Stimulated activated CD4-positive, alpha-beta T cell treated with anti-CD3 and anti-CD28 coated beads, Interleukin-1b, Interleukin-23, amount 100 ng/mL, for 24 hours (primary cell): Measurements from ENCODE around the gene LTBP3.
"Not testable (repeated sequence)": the region's sequence is repeated elsewhere in the genome, so short reads cannot be mapped to it uniquely, and the experiment has no call there.

ENCODE experiments used
- DNase-seq, 4 experiments: peaks; one replicate each; pipeline ENCODE4 v3.0.0-alpha.2; 2020; ENCODE audit warnings: low read depth in 4 of 4, low spot score in 1 of 4

Gene LTBP3

DNA sequence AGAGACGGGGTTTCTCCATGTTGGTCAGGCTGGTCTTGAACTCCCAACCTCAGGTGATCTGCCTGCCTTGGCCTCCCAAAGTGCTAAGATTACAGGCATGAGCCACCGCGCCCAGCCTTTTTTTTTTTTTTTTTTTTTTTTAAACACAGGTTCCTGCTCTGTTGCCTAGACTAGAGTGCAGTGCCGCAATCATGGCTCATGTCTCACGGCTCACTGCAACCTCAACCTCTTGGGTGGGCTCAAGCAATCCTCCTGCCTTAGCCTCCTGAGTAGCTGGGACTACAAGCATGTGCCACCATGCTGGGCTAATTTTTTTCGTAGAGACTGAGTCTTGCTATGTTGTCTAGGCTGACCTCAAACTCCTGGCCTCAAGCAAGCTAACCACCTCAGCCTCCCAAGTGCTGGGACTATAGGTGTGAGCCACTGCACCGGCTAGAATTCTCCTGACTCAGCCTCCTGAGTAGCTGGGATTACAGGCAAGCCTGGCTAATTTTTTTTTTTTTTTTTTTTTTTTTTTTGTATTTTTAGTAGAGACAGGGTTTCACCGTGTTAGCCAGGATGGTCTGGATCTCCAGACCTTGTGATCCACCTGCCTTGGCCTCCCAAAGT is 39.1 kb downstream of the LTBP3 start:
- DNase-seq, result not testable (repeated sequence)

DNA sequence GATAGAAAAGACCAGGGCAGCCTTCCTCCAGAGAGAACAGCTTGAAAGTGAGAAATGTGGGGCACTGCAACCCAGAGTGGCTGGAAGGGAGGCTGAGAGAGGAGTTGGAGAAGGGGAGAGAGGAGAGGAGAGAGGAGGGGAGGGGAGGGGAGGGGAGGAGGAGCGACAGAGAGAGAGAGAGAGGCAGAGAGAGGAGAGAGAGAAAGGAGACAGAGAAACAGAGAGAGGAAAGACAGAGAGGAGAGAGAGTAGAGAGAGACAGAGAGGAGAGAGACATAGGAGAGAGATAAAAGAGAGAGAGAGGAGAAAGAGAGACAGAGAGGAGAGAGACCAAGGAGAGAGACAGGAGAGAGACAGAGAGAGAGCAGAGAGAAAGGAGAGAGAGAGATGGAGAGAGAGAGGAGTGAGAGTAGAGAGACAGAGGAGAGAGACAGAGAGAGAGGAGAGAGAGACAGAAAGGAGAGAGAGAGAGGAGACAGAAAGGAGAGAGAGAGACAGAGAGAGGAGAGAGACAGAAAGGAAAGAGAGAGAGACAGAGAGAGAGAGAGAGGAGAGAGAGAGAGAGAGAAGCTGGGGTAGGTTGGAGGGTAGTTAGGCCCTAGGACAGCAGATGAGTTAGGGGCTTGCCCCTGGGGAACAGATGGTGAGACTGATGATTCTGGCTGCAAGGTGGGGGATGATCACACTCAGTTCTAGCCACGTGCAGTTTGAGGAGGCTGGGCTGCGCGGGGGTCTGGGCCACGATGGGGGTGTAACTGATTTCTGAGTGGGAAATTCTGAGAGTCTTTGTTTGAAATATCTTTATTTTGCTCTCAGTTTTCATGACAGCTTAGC is 41.8 kb downstream of the LTBP3 start:
- no peak for DNase-seq

DNA sequence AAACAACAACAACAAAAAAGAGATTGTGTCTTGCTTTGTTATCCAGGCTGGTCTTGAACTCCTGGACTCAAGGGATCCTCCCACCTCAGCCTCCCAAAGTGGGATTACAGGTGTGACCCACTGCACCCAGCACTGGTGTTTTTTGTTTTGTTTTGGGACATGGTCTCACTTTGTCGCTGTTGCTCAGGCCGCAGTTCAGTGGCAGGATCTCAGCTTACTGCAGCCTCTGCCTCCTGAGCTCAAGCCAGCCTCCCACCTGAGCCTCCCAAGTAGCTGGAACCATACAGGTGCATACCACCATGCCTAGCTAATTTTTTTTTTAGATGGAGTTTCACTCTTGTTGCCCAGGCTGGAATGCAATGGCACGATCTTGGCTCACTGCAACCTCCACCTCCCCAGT is 45.8 kb downstream of the LTBP3 start:
- not testable (repeated sequence) for DNase-seq

DNA sequence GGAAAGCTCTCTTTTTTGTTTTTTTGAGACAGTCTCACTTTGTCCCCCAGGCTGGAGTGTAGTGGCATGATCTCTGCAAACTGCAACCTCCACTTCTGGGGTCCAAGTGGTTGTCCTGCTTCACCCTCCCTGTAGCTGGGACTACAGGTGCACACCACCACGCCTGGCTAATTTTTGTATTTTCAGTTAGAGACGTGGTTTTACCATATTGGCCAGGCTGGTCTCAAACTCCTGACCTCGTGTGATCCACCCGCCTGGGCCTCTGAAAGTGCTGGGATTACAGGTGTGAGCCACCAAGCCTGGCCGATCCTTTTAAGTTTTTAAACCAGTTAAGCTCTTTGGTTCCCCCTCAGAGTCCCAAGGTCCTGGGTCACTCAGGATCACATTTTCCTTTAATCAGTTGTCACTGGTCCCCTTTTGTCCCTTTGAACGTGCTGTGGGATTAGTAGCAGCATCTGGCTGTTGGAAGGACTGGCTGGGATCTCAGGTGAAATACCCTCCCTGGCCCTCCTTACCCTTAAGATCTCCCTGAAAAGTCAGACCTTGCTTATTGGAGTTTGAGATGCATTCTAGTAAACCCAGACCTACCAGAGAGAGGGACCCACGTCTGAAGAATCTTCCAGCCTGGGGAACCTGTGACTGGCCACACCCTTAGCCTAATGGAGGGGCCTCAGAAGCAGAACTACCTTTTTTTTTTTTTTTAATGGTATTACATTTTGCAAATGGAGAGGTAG is 51.2 kb downstream of the LTBP3 start:
- peak in 1 of 4 experiments; percentile 27 for DNase-seq

DNA sequence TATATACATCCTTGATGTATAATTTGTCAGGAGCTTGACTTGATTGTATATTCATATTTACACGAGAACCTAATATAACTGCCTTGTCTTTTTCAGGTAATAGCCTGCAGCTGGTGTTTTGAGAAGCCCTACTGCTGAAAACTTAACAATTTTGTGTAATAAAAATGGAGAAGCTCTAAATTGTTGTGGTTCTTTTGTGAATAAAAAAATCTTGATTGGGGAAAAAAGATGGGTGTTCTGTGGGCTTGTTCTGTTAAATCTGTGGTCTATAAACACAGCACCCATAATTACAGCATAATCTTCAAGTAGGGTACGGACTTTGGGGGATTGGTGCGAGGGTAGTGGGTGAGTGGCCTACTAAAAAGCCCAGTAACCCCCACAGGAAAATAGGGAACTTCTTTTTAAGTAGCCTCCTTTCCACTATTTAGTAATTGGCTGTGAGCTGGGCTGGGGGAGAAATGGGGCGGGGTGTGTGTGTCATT is 51.8 kb downstream of the LTBP3 start:
- no peak for DNase-seq

DNA sequence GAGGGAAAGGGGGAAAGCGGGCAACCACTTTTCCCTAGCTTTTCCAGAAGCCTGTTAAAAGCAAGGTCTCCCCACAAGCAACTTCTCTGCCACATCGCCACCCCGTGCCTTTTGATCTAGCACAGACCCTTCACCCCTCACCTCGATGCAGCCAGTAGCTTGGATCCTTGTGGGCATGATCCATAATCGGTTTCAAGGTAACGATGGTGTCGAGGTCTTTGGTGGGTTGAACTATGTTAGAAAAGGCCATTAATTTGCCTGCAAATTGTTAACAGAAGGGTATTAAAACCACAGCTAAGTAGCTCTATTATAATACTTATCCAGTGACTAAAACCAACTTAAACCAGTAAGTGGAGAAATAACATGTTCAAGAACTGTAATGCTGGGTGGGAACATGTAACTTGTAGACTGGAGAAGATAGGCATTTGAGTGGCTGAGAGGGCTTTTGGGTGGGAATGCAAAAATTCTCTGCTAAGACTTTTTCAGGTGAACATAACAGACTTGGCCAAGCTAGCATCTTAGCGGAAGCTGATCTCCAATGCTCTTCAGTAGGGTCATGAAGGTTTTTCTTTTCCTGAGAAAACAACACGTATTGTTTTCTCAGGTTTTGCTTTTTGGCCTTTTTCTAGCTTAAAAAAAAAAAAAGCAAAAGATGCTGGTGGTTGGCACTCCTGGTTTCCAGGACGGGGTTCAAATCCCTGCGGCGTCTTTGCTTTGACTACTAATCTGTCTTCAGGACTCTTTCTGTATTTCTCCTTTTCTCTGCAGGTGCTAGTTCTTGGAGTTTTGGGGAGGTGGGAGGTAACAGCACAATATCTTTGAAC is 52.5 kb downstream of the LTBP3 start:
- no peak for DNase-seq

DNA sequence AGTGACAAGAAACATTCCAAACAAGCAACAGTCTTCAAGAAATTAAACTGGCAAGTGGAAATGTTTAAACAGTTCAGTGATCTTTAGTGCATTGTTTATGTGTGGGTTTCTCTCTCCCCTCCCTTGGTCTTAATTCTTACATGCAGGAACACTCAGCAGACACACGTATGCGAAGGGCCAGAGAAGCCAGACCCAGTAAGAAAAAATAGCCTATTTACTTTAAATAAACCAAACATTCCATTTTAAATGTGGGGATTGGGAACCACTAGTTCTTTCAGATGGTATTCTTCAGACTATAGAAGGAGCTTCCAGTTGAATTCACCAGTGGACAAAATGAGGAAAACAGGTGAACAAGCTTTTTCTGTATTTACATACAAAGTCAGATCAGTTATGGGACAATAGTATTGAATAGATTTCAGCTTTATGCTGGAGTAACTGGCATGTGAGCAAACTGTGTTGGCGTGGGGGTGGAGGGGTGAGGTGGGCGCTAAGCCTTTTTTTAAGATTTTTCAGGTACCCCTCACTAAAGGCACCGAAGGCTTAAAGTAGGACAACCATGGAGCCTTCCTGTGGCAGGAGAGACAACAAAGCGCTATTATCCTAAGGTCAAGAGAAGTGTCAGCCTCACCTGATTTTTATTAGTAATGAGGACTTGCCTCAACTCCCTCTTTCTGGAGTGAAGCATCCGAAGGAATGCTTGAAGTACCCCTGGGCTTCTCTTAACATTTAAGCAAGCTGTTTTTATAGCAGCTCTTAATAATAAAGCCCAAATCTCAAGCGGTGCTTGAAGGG is 53.3 kb downstream of the LTBP3 start:
- DNase-seq, result no peak

DNA sequence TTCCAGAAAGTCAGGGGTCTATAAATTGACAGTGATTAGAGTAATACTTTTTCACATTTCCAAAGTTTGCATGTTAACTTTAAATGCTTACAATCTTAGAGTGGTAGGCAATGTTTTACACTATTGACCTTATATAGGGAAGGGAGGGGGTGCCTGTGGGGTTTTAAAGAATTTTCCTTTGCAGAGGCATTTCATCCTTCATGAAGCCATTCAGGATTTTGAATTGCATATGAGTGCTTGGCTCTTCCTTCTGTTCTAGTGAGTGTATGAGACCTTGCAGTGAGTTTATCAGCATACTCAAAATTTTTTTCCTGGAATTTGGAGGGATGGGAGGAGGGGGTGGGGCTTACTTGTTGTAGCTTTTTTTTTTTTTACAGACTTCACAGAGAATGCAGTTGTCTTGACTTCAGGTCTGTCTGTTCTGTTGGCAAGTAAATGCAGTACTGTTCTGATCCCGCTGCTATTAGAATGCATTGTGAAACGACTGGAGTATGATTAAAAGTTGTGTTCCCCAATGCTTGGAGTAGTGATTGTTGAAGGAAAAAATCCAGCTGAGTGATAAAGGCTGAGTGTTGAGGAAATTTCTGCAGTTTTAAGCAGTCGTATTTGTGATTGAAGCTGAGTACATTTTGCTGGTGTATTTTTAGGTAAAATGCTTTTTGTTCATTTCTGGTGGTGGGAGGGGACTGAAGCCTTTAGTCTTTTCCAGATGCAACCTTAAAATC is 54.0 kb downstream of the LTBP3 start:
- no peak for DNase-seq

DNA sequence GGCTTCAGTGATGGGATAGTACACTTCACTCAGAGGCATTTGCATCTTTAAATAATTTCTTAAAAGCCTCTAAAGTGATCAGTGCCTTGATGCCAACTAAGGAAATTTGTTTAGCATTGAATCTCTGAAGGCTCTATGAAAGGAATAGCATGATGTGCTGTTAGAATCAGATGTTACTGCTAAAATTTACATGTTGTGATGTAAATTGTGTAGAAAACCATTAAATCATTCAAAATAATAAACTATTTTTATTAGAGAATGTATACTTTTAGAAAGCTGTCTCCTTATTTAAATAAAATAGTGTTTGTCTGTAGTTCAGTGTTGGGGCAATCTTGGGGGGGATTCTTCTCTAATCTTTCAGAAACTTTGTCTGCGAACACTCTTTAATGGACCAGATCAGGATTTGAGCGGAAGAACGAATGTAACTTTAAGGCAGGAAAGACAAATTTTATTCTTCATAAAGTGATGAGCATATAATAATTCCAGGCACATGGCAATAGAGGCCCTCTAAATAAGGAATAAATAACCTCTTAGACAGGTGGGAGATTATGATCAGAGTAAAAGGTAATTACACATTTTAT is 54.7 kb downstream of the LTBP3 start:
- no peak for DNase-seq

DNA sequence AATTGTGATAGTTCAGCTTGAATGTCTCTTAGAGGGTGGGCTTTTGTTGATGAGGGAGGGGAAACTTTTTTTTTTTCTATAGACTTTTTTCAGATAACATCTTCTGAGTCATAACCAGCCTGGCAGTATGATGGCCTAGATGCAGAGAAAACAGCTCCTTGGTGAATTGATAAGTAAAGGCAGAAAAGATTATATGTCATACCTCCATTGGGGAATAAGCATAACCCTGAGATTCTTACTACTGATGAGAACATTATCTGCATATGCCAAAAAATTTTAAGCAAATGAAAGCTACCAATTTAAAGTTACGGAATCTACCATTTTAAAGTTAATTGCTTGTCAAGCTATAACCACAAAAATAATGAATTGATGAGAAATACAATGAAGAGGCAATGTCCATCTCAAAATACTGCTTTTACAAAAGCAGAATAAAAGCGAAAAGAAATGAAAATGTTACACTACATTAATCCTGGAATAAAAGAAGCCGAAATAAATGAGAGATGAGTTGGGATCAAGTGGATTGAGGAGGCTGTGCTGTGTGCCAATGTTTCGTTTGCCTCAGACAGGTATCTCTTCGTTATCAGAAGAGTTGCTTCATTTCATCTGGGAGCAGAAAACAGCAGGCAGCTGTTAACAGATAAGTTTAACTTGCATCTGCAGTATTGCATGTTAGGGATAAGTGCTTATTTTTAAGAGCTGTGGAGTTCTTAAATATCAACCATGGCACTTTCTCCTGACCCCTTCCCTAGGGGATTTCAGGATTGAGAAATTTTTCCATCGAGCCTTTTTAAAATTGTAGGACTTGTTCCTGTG is 55.4 kb downstream of the LTBP3 start:
- DNase-seq, result no peak

DNA sequence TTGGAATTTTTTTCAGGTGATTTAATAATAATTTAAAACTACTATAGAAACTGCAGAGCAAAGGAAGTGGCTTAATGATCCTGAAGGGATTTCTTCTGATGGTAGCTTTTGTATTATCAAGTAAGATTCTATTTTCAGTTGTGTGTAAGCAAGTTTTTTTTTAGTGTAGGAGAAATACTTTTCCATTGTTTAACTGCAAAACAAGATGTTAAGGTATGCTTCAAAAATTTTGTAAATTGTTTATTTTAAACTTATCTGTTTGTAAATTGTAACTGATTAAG is 55.9 kb downstream of the LTBP3 start:
- DNase-seq, result no peak

DNA sequence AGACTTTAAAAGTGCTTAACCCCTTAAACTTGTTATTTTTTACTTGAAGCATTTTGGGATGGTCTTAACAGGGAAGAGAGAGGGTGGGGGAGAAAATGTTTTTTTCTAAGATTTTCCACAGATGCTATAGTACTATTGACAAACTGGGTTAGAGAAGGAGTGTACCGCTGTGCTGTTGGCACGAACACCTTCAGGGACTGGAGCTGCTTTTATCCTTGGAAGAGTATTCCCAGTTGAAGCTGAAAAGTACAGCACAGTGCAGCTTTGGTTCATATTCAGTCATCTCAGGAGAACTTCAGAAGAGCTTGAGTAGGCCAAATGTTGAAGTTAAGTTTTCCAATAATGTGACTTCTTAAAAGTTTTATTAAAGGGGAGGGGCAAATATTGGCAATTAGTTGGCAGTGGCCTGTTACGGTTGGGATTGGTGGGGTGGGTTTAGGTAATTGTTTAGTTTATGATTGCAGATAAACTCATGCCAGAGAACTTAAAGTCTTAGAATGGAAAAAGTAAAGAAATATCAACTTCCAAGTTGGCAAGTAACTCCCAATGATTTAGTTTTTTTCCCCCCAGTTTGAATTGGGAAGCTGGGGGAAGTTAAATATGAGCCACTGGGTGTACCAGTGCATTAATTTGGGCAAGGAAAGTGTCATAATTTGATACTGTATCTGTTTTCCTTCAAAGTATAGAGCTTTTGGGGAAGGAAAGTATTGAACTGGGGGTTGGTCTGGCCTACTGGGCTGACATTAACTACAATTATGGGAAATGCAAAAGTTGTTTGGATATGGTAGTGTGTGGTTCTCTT is 56.5 kb downstream of the LTBP3 start:
- no peak for DNase-seq

DNA sequence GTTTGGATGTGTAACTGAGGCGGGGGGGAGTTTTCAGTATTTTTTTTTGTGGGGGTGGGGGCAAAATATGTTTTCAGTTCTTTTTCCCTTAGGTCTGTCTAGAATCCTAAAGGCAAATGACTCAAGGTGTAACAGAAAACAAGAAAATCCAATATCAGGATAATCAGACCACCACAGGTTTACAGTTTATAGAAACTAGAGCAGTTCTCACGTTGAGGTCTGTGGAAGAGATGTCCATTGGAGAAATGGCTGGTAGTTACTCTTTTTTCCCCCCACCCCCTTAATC is 57.0 kb downstream of the LTBP3 start:
- no peak for DNase-seq

DNA sequence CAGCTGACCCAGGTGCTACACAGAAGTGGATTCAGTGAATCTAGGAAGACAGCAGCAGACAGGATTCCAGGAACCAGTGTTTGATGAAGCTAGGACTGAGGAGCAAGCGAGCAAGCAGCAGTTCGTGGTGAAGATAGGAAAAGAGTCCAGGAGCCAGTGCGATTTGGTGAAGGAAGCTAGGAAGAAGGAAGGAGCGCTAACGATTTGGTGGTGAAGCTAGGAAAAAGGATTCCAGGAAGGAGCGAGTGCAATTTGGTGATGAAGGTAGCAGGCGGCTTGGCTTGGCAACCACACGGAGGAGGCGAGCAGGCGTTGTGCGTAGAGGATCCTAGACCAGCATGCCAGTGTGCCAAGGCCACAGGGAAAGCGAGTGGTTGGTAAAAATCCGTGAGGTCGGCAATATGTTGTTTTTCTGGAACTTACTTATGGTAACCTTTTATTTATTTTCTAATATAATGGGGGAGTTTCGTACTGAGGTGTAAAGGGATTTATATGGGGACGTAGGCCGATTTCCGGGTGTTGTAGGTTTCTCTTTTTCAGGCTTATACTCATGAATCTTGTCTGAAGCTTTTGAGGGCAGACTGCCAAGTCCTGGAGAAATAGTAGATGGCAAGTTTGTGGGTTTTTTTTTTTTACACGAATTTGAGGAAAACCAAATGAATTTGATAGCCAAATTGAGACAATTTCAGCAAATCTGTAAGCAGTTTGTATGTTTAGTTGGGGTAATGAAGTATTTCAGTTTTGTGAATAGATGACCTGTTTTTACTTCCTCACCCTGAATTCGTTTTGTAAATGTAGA is 57.6 kb downstream of the LTBP3 start:
- DNase-seq, result no peak

DNA sequence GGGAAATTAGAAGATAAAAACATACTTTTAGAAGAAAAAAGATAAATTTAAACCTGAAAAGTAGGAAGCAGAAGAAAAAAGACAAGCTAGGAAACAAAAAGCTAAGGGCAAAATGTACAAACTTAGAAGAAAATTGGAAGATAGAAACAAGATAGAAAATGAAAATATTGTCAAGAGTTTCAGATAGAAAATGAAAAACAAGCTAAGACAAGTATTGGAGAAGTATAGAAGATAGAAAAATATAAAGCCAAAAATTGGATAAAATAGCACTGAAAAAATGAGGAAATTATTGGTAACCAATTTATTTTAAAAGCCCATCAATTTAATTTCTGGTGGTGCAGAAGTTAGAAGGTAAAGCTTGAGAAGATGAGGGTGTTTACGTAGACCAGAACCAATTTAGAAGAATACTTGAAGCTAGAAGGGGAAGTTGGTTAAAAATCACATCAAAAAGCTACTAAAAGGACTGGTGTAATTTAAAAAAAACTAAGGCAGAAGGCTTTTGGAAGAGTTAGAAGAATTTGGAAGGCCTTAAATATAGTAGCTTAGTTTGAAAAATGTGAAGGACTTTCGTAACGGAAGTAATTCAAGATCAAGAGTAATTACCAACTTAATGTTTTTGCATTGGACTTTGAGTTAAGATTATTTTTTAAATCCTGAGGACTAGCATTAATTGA is 58.3 kb downstream of the LTBP3 start:
- no peak for DNase-seq

DNA sequence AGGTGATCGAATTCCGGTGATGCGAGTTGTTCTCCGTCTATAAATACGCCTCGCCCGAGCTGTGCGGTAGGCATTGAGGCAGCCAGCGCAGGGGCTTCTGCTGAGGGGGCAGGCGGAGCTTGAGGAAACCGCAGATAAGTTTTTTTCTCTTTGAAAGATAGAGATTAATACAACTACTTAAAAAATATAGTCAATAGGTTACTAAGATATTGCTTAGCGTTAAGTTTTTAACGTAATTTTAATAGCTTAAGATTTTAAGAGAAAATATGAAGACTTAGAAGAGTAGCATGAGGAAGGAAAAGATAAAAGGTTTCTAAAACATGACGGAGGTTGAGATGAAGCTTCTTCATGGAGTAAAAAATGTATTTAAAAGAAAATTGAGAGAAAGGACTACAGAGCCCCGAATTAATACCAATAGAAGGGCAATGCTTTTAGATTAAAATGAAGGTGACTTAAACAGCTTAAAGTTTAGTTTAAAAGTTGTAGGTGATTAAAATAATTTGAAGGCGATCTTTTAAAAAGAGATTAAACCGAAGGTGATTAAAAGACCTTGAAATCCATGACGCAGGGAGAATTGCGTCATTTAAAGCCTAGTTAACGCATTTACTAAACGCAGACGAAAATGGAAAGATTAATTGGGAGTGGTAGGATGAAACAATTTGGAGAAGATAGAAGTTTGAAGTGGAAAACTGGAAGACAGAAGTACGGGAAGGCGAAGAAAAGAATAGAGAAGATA is 59.0 kb downstream of the LTBP3 start, which contains the start of gene MALAT1:
Gene MALAT1 (plus strand): TSS at position 69 of the 736 bp plus-strand sequence.
- DNase-seq, result peak; percentile 86 to 89 (median 88)
